Cardiac muscle cell (in vitro differentiated cells and primary cell): ENCODE data around the gene ERCC8. TPM values are rescaled to one million over a fixed set of nuclear protein-coding genes. Genes with fewer than 3 reads are reported as not detected.

ENCODE experiments used
- DNase-seq, 2 donors: peaks; one replicate each; pipeline versions ENCODE4 v3.0.0 to v3.0.0-alpha.2; 2010 to 2017; ENCODE audit warnings: low read depth in 1 of 2, low spot score in 1 of 2
- H3K27ac ChIP-seq: fragments of 200-600 bp; sonication (generic); 2 replicates; pipeline ENCODE4 v1.5.1; 2016
- H3K27me3 ChIP-seq: fragments of 200-600 bp; sonication (generic); 2 replicates; pipeline ENCODE4 v1.6.0; 2016; ENCODE audit warnings: control low read depth
- H3K36me3 ChIP-seq: fragments of 200-600 bp; sonication (generic); 2 replicates; pipeline ENCODE4 v1.5.1; 2016; ENCODE audit warnings: control low read depth
- H3K4me1 ChIP-seq: fragments of 200-600 bp; sonication (generic); 2 replicates; pipeline ENCODE4 v1.8.1; 2017; ENCODE audit warnings: low read depth, mild to moderate bottlenecking, mixed run types
- H3K4me3 ChIP-seq: fragments of 200-600 bp; sonication (generic); 2 replicates; pipeline ENCODE4 v1.5.1; 2016; ENCODE audit warnings: mild to moderate bottlenecking
- H3K9me3 ChIP-seq: fragments of 200-600 bp; sonication (generic); 2 replicates; pipeline ENCODE4 v1.5.1; 2017; ENCODE audit warnings: low read depth, mild to moderate bottlenecking, control low read depth
- CTCF ChIP-seq: IDR thresholded peaks from 2 replicates; pipeline ENCODE4 v1.5.1; 2012; ENCODE audit warnings: low read depth, mild to moderate bottlenecking, low read length
- polyA plus RNA-seq: library from polyadenylated mRNA; unstranded; fragments of >200 nt; fragmentation: Nextera tagmentation; extraction: Ambion mirVana; gene quantifications from 2 replicates; pipeline ENCODE4 v1.2.1, GENCODE V29; 2016
- total RNA-seq: library from RNA; depleted of rRNA; stranded (reverse); fragments of >200 nt; gene quantifications from 2 replicates; pipeline ENCODE4 v1.2.3, GENCODE V29; 2016

ERCC8 gene
- total and polyA plus RNA-seq, 2 experiments from 2014 or later: 9.7 to 19.1 TPM

DNA sequence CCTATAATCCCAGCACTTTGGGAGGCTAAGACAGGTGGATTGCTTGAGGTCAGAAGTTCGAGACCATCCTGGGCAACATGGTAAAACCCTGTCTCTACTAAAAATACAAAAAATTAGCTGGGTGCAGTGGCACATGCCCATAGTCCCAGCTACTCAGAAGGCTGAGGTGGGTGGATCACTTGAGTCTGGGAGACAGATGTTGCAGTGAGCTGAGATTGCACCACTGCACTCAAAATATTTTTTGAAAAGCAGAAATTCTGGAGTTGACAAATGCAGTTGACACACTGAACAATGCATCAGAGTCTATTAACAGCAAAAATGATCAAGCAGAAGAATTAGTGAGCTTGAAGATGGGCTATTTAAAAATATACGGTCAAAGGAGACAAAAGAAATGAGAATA, 35.6 kb upstream of the ERCC8 start:
- Histone ChIP-seq H3K36me3 (no peaks in the 10 kb centered on the region), H3K9me3 (no peaks in the 10 kb centered on the region), H3K27me3 (no peaks in the 10 kb centered on the region), H3K27ac (no peak overlapping the region), H3K4me3 (no peak overlapping the region), H3K4me1 (no peaks in the 10 kb centered on the region)
- no peak for TF ChIP-seq CTCF
- DNase-seq: no peak

DNA sequence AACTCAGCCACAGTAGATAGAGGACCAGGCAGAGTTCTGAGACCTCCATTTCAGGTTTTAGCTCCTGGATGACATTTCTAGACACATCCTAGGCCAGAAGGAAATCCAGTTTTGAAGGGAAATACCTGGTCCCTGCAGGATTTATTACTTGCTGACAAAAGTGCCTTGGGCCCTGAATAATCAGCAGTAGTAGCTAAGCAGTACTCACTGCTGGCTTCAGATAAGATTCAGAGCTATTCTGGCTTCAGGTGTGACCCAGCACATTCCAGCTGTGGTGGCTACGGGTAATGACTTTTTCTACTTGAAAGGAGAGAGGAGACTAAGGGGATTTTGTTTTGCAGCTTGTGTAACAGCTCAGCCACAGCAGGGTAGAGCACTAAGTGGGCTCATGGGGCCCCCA, 34.1 kb upstream of the ERCC8 start:
- no peak overlapping the region for H3K4me3 ChIP-seq
- H3K36me3 ChIP-seq: no peaks in the 10 kb centered on the region
- H3K27me3 ChIP-seq: no peaks in the 10 kb centered on the region
- no peak for TF ChIP-seq CTCF
- no peaks in the 10 kb centered on the region for H3K9me3 ChIP-seq
- no peaks in the 10 kb centered on the region for H3K4me1 ChIP-seq
- peak in 1 of 2 donors; percentile 2 for DNase-seq
- H3K27ac ChIP-seq: no peak overlapping the region

DNA sequence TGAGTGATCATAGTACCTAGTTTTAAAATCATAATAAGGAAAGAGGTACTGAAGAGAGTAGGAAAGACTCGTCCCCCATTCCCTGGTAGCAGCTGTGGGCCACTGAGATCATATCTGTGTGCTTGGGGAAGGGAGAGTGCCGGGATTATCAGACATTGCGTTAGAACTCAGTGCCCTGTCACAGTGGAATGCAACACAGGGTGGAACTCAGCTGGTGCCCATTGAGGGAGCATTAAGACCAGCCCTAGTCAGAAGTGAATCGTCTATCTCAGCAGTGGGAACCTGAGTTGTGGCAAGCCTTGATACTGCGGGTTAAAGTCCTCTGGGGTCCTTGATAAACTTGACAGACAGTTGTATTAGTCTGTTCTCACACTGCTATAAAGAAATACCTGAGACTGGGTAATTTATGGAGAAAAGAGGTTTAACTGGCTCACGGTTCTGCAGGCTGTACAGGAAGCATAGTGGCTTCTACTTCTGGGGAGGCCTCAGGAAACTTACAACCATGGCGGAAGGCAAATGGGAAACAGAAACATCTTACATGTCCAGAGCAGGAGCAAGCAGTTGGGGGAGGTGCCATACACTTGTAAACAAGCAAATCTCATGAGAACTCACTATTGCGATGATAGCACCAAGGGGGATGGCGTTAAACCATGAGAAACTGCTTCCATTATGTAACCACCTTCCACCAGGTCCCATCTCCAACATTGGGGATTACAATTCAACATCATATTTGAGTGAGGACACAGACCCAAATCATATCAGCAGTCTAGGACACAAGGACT, 33.3 kb upstream of the ERCC8 start:
- Histone ChIP-seq H3K27ac (no peak overlapping the region), H3K9me3 (no peaks in the 10 kb centered on the region), H3K4me1 (no peaks in the 10 kb centered on the region), H3K36me3 (no peaks in the 10 kb centered on the region), H3K27me3 (no peaks in the 10 kb centered on the region), H3K4me3 (no peak overlapping the region)
- DNase-seq: peak; percentile 2 to 11
- TF ChIP-seq CTCF: no peak

- H3K27me3 ChIP-seq: no peaks in the 10 kb centered on the region
- H3K9me3 ChIP-seq: no peaks in the 10 kb centered on the region
- H3K4me3 ChIP-seq: no peak overlapping the region
- no peaks in the 10 kb centered on the region for H3K4me1 ChIP-seq
- H3K36me3 ChIP-seq: no peaks in the 10 kb centered on the region
- no peak overlapping the region for H3K27ac ChIP-seq
- no peak for TF ChIP-seq CTCF
- no peak for DNase-seq
These were observed 27.4 kb upstream of the ERCC8 start for GRCh38 chr5:60972231-60972630.

GRCh38 chr5:60961685-60962084, 16.8 kb upstream of the ERCC8 start:
- Histone ChIP-seq H3K9me3 (no peaks in the 10 kb centered on the region), H3K4me3 (no peak overlapping the region), H3K4me1 (no peaks in the 10 kb centered on the region), H3K27ac (no peak overlapping the region), H3K27me3 (no peaks in the 10 kb centered on the region), H3K36me3 (no peaks in the 10 kb centered on the region)
- no peak for TF ChIP-seq CTCF
- peak in 1 of 2 donors; percentile 68 for DNase-seq
